Erythroblast (primary cell): Measurements from ENCODE around the gene GORAB.

ENCODE experiments used
- GATA1 ChIP-seq: IDR thresholded peaks from 2 replicates; pipeline ENCODE4 v1.6.1; 2011; ENCODE audit warnings: low read depth, mild to moderate bottlenecking, control low read depth, low read length, moderate library complexity
- POLR2A ChIP-seq: IDR thresholded peaks from 2 replicates; pipeline ENCODE4 v1.6.1; 2011; ENCODE audit warnings: mild to moderate bottlenecking, low read length

- TF ChIP-seq POLR2A (no peak), GATA1 (no peak)
These were observed 26.8 kb downstream of the GORAB start for GRCh38 chr1:170558731-170559130.
